ENCODE measurements around the gene GNA15.
A peak's percentile ranks its signal among the peaks of the same experiment; 100 is the strongest.

GNA15 gene

DNA sequence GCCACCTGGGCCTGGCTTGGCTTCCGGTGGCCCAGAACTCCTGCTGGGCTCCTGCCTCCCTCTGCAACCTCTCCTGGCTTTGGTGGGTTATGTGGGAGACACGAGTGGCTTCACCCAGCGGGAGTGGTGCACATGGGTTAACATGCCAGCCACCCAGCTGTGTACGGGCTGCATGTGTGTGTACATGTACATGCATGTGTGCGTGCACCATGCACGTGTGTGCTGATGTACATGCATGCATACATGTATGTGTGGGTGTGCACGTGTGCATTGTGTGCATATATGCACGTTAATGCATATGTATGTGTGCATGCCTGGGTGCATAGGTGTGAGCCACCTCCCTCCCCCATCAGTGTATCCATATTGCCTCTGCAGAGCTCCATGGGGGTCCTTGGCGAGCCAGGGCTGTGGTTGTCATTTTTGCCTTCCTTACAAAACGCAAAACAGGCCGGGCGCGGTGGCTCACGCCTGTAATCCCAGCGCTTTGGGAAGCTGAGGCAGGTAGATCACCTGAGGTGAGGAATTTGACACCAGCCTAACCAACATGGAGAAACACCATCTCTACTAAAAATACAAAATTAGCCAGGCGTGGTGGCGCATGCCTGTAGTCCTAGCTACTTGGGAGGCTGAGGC is 29.2 kb upstream of the GNA15 start:
- no peak for DNase-seq (ENCODE audit: low read depth)

DNA sequence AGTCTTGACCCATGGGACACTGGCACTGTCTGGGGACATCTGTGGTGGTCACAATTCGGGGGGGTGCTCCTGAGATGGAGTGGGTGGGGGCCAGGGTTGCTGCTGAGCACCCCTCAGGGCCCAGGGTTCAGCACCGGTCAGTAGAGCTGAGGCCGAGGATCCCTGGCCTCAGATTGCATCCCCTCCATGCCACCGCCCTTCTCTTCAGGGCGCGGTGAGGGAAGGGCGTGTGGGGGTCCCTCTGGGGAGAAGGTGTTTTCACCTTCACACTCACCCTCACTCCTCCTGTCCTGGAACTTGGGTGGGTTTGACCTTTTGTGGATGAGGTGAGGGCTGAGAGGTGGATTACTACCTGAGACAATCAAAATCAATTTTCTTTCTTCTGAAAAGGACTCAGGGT is 28.2 kb upstream of the GNA15 start:
- no peak for DNase-seq (ENCODE audit: low read depth)

DNA sequence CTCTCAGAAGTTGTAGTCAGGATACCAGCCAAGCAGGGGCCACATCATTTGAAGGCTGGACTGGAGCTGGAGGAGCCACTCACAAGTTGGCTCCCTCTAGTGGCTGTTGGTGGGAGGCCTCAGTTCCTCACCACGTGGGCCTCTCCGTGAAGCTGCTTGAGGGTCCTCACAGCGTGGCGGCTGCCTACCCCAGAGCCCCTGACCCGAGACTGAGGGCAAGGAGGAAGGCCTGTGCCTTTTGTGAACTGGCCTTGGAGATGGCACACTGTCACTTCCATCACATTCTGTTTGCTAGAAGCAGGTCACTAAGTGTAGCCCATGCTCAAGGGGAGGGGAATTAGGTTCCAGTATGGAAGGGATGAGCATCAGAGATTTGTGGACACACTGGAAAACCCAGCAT is 27.1 kb upstream of the GNA15 start:
- peak; percentile 48 for DNase-seq (ENCODE audit: low read depth)

DNA sequence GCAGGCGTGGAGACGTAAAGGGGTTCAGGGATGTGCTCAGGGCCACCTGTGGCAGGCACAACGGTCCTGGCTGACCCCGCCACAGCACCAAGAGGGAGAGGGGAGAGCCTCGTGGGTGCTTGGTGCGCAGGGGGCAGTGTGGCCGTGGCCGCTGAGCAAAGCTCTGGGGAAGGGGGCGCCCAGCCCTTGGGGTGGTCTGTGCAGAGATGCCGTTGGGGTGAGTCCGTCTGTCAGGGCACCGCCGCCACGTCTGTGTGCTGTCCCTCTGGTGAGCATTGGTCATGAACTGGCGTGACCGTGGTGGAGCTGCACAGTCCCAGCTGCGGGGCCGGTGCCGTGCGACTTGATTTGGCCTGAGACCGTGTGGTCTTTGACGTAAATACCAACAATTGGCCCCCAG is 26.3 kb upstream of the GNA15 start:
- DNase-seq (ENCODE audit: low read depth) = no peak

DNA sequence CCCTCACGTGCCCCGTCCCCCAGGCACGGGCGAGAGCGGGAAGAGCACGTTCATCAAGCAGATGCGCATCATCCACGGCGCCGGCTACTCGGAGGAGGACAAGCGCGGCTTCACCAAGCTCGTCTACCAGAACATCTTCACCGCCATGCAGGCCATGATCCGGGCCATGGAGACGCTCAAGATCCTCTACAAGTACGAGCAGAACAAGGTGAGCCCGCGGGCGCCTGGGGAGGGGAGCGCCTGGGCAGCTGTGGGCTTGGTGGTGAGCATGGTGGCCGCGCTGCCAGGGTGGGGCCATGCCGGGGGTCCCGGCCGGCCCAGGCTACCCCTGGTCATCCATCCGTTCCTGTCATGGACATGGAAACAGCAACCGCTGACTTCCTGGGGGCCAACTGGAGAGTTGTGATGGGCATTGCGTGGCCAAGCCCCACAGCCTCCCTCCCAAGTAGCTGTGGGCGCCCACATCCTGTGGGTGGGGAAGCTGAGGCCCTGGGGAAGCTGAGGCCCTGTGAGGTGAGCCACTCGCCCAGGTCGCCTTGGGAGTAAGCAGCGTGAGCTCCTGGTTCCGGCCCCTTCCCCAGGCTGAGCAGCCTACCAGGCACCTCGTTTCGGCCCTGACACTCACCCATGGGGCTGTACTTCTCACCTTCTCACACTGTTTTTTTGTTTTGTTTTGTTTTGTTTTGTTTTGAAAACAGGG is 25.6 kb upstream of the GNA15 start:
- no peak for DNase-seq (ENCODE audit: low read depth)

DNA sequence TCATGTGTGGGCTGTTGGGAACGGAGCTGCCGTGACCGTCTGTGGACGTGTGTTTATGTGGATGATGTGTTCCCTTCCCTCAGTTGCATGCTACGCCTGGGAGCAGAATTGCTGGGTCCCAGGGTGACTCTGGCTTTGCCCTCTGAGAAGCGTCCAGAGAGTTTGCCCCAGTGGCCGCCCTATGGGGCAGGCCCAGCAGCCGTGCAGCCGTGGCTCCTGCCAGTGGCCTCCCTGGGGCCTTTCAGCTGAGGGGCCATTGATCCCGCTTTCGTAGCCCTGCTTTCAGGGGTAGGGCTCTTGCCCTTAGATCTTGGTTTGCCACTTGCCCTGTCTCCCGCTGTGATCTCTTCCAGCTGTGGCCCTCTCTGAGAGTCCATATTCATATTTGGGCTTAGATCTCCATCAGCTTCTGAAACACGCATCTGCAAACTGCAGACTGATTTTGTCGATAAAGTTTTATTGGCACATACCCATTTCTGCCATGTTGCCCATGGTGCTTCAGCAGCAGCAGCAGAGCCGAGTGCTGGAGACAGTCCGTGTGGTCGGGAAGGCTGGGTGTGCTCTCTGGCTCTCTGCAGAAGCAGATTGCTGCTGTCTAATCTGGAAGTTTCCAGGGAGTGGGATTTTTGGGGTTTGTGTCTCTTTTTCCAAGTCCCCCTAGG is 24.1 kb upstream of the GNA15 start:
- DNase-seq (ENCODE audit: low read depth) = no peak

DNA sequence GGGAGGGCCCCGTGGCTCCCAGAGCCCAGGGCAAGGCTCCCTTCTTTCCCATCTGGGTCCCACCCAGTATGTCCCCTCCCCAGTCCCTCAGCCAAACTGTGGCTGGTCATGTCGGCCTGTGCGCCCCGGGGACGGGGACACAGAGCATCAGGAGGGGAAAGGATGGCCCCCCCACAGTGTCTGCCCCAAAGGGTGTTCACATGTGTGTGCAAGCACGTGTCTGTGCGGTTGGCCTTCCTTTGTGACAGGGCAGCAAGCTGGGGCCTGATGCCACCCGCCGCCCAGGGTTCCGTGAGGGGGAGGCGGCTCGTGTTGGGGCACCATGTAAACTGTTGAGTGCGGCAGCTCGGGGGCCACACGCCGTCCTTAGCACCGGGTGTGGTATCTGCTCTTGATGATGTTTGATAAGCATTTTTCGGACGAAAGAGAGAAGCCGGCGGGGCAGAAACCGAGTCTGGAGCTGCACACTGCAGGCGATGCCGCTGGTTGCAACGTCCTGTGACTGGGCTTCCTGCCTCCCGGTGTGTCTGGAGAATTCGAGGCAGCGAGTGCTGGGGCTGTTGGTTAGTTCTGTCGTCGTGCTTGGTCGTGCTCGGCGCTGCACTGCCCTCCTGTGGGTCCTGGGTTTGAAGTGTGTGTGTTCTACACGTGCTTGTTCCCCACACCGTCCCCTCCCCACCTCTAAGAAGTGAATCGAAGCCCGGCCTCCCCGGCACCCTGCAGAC is 23.3 kb upstream of the GNA15 start:
- DNase-seq (ENCODE audit: low read depth) = no peak

DNA sequence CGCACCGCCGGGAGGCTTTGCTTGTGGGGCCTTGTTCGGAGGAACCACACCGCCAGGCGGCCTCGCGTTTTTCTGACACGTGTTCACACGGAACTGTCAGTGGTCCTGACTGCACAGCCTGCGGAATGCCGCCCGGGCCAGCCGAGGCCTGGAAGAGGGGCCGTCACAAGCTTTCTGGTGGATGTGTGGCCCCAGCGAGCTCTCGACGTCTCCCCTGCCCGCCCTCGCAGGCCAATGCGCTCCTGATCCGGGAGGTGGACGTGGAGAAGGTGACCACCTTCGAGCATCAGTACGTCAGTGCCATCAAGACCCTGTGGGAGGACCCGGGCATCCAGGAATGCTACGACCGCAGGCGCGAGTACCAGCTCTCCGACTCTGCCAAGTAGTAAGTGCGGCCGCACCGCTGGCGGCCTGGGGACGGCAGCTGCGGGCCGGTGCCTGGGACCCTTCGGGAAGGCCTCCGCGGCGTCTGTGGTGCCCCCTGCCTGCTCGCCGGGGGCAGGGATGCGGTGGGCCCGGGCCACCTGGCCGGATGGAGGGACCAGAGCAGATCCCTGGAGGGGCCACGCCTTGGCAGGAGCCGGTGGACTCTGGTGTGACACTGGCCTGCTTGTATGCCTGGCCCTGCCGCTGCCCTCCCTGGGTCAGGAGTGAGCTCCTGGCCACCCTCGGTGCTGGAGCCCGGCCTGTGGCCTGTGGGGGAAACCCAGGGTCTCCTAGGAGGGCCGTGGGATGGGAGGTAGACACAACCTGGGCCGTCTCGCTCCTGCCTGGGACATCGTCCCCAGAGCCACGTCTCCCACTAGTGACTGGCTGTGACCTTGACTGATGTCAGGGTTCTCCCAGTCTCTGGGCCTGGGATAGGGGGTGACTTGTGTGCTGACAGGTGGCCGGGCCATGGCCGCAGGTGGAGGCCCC is 22.5 kb upstream of the GNA15 start:
- DNase-seq (ENCODE audit: low read depth) = no peak

DNA sequence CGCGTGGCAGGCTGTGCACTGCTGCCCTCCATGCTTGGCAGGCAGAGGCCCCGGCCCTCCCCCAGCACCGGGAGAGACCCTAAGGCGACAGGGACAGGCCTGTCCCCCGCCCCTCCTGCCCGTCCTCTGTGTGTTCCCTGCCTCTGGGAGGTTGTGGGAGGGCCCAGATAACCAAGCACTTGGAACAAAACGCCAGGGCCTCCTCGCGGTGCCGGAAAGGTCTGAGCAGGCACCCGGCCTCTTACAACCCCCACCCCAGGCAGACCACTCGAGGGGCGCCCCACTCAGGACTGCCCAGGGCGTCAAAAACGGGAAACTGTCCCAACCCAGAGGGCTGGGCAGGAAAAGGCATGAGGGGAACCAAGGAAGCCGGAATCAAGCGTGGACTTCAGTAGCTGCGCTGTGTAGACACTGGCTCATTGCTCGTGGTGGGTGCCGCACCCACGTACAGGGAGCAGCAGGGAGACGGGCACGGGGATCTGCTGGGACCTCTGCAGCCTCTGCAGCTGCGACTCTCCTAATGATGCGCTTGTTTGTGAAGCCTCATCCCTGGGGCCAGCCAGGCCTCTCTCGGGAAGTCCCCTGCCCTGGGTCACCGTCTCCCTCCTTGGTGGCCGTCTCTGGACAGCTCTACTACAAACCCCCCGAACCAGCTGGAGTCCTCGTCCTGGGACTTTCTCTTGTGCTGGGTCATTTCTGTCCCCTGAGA is 21.7 kb upstream of the GNA15 start:
- no peak for DNase-seq (ENCODE audit: low read depth)

DNA sequence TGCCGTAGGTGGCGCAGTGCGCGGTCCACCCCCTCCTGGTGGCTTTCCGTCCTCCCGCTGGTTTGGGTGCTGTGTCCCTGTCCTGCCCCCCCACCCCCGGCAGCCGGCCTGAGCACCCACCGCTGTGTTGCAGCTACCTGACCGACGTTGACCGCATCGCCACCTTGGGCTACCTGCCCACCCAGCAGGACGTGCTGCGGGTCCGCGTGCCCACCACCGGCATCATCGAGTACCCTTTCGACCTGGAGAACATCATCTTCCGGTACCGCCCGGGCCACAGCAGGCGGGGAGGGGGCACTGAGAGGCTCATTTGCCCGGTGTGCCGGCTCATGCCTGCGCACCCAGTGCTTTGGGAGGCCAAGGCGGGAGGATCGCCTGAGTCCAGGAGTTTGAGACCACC is 21.0 kb upstream of the GNA15 start:
- no peak for DNase-seq (ENCODE audit: low read depth)

DNA sequence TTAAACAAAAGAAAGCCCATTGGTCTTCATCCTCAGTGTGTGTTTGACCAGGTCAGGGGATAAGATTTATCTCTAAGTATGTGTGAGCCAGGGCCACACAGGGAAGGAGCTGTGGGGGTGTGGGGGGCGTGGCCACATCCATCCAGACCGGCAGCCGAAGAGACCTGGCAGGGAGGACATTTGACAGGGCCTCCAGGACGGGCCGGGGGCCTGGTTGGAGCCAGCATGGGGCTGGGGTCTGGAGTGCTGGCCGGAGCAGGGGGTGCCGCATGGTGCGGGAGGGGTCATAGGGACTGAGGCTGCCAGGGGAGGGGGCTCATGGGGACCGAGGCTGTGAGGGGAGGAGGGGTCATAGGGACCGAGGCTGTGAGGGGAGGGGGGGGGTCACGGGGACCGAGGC is 20.4 kb upstream of the GNA15 start:
- no peak for DNase-seq (ENCODE audit: low read depth)

DNA sequence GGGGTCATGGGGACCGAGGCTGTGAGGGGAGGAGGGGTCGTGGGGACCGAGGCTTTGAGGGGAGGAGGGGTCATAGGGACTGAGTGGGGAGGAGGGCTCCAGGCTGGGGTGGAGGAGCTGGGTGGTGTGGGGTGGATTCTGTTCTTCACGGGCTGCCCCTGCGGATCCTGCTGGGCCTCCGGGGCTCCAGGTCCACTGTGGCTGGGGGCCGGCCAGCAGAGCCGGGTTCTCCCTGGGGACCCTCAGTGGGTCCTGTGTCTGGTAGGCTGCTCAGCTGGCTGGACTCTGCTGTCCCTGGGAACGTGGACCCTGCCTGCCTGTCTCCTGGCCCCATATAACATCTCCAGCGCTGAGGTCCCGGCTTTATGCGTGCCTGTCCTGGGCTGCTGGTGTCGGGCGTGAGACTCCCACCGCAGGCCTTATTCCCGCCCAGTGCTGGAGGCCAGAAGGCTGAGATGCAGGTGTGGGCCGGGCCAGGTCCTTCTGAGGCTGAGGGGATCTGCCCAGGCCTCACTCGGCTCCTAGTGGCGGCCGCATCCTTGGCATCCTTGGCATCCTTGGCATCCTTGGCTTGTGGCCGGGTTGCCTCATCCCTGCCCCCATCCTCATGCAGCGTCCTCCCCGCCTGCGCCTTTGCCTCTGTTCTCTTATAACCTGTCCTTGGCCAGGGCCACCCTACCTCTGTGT is 19.8 kb upstream of the GNA15 start:
- peak; percentile 65 for DNase-seq (ENCODE audit: low read depth)

DNA sequence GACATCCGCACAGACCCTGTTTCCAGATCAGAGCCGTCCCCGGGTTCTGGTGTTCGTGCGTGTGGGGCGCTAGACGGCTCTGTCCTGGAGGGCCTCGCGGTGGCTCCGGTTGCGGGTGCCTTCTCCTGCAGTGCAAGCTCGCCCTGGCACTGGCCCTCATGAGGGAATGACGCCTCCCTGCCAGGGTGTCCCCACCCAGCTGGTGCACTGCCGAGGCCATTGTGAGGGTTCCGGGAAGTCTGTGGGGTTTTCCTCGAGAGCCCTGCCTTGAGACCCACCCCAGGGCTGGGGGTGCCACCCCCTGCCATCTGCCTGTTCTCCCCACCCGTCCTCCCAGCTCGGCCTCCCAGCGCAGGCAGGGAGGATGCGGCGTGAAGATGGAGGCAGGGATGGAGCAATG is 19.2 kb upstream of the GNA15 start:
- no peak for DNase-seq (ENCODE audit: low read depth)

DNA sequence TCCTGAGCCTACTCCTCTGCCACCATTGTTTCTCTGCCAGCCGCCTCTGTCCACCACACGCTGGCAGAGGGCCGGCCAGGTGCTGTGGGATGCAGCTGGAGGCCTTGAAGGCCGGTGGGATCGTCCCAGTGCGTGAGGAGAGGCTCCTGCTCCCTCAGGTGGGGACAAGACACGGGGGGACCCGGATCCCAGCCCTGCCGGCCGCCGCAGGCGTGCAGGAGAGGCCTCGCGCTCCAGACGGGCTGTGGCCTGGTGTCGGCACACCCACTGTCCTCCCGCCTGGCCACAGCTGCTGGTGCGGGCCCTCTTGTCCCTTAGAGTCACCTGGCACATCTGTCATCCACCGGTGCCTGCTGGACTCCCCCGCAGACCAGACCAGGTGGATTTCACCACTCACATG is 18.1 kb upstream of the GNA15 start:
- DNase-seq (ENCODE audit: low read depth) = no peak

DNA sequence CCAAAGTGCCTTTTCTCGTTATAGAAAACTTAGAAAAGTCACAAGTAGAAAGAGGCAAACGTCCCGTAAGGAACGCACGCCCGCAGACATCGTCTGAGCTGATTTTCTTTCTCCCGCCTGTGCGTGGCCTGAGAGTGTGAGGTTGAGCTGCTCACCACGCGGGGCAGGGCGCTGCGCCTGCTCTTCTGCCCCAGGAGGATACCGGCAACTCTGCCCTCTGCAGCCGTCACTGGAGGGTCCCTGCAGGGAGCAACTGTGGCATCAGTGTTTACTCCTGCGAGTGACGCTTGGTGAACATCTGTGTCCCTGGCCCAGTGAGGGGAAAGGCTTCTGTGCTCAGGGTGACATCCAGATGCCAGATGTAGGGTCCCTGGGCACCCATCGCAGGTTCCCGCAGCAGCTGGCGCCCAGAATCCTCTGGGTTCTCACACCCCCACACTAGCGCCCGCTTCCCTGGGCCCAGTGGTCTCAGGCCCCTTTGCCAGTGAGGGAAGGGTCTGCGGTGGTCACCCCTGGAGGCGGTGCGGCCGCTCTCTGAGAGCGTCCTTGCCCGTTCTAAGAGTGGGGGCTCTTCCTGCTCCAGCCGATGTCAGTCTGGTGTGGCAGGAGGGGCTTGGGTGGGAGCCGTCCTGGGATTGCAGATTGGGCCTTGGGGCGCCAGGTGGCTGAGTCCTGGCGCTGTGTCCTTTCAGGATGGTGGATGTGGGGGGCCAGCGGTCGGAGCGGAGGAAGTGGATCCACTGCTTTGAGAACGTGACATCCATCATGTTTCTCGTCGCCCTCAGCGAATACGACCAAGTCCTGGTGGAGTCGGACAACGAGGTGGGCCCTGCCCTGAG is 17.4 kb upstream of the GNA15 start:
- no peak for DNase-seq (ENCODE audit: low read depth)

DNA sequence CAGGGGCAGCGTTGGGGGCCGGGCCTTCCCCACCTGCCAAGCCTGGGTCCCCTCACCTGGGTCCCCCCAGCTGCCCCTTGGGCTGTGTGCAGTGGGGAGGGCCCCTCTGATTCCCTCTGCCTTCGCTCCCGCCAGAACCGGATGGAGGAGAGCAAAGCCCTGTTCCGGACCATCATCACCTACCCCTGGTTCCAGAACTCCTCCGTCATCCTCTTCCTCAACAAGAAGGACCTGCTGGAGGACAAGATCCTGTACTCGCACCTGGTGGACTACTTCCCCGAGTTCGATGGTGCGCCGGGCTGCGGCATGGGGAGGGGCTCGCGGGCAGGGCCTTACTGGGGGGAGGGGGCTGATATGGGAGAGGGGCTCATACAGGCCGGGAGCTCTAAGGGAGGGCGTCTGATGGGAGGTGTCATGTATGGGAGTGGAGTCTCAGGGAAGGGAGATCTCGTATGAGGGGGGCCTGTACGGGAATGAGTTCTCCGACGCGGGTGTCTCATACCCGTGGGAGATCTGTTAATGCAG is 16.7 kb upstream of the GNA15 start:
- DNase-seq (ENCODE audit: low read depth) = no peak

DNA sequence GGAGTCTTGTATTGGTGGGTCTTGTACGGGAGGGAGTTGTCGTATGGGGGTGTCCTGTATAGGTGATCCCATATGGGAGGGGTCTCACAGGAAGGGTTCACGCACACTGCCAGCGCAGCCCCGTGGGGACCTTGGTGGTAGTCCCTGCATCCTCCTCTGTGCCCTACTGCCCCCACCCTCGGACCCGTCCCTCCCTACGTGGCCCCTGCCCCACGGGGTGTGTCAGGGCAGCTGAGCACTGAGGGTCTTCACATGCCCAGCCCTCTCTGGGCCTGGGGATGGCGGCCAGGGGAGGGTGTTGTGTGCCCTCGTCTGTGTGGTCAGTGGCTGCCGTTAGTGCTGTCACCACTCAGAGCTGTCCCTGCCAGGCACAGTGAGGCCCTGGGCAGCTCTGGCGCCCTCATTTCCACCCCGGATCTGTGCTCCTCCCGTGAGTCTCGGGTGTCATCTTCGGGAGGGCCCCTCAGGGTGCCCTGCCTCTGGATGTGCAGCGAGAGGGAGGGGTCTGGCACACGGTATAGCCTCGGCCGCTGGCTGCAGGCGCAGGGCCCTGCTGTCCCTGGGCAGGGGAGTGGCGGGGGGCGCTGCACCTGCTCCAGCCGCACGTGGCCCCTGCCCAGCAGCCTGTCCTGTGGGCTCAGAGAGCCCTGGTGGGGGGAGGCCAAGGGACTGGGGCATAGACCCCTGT is 16.0 kb upstream of the GNA15 start:
- DNase-seq (ENCODE audit: low read depth) = no peak

DNA sequence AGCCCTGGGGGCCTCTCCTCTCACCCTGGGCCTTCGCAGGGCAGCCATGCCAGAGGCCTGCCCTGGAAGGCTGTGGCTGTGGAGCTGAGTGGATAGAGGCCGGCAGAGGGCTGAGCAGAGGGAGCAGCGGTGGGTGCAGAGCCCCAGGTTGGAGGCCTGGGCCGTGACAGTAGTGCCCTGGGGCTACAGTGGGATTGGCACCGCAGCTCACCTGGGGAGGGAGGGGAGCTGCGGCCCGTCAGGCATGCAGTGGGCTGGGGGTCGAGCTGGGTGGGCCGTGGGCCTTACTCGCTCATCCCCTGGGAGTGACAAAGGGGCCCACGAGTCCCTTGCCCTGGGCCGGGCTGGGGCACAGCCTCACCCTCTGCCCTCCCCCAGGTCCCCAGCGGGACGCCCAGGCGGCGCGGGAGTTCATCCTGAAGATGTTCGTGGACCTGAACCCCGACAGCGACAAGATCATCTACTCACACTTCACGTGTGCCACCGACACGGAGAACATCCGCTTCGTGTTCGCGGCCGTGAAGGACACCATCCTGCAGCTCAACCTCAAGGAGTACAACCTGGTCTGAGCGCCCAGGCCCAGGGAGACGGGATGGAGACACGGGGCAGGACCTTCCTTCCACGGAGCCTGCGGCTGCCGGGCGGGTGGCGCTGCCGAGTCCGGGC is 15.1 kb upstream of the GNA15 start:
- no peak for DNase-seq (ENCODE audit: low read depth)

Measured in amniotic epithelial cell (primary cell).